H1 (cell line): Measurements from ENCODE around the gene DCAF7. TPM values are rescaled to one million over a fixed set of nuclear protein-coding genes. Genes with fewer than 3 reads are reported as not detected.

ENCODE experiments used
- PHF8 ChIP-seq: fragments of 200-600 bp; sonication (generic); conservative IDR thresholded peaks from 2 replicates; pipeline ENCODE4 v1.7.1; 2012; ENCODE audit warnings: low read depth, mild to moderate bottlenecking, inconsistent platforms, low read length, moderate library complexity
- polyA plus RNA-seq, 7 experiments: library from polyadenylated mRNA; depleted of rRNA in 3 of 7; stranded (reverse) in 5 of 7; unstranded in 2 of 7; fragments of >200 nt in 5 of 7; fragments of 200-250 nt in 2 of 7; gene quantifications; 1 replicate in 5 of 7; 2 replicates in 1 of 7; 4 replicates in 1 of 7; pipeline versions ENCODE4 v1.2.1 to v1.2.3, GENCODE V29; 2011 to 2013; ENCODE audit warnings: missing spikeins in 2 of 7, mixed read lengths in 2 of 7
- total RNA-seq: library from RNA; stranded (reverse); fragmentation: NEBNext Ultra II Directional; extraction: Animal tissue kit (Norgen Biotek cat#: 25700); gene quantifications from 2 replicates; pipeline ENCODE4 v1.2.1, GENCODE V29; 2021

The DCAF7 gene
- total and polyA plus RNA-seq, 2 of the 8 experiments (the other 6 are each of a cell fraction or from before 2014, with no cell fraction given) = 74.9 to 94.1 TPM

DNA sequence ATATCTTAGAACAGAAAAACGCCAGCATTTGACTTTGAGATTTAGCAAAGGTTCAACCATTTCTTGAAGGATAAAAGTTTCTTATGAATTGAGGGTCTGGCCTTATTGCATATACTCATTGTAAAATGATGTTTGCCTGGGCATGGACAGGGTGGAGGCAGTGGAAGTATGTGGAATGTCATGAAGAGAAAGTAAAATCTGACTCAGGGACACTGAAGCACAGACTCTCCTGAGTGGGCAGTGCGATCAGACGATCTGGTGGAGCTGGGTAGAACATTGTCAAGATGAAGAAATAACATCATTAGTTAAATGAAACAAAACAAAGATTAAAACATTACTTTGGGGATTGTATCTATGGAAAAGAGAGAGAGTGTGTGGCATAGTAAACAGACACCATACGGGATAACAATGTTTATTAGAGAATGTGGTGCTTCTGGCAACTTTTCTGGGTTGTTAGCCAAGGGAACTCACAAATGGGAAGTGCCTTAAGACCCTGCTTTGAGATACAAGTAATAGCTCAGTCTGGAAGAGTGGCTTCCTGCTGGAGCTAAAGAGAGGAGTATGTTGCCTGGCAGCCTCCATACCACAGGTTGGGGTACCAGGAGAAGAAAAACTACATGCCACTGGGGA, 76.4 kb downstream of the DCAF7 start (continued):
- TF ChIP-seq PHF8 = no peak
